Loucy (cell line): ENCODE data around the gene SRC.

Source experiments
- H2AFZ ChIP-seq: fragments of 200-600 bp; sonication (generic); 2 replicates; pipeline ENCODE4 v1.6.0; 2016; ENCODE audit warnings: antibody characterized with exemption, mild to moderate bottlenecking, low read length, moderate library complexity
- H3F3A ChIP-seq: fragments of 200-600 bp; 2 replicates; pipeline ENCODE4 v1.6.0; 2016; ENCODE audit warnings: antibody characterized with exemption, low read depth, mild to moderate bottlenecking
- H3K27me3 ChIP-seq: fragments of 200-600 bp; sonication (generic); 2 replicates; pipeline ENCODE4 v1.6.1; 2014; ENCODE audit warnings: low read length, mild to moderate bottlenecking; ENCODE audit not compliant: insufficient read depth, poor library complexity, severe bottlenecking
- H3K36me3 ChIP-seq: fragments of 200-600 bp; sonication (generic); 2 replicates; pipeline ENCODE4 v1.6.1; 2016; ENCODE audit warnings: low read length; ENCODE audit not compliant: insufficient read depth
- H3K4me1 ChIP-seq: fragments of 200-600 bp; sonication (generic); 2 replicates; pipeline ENCODE4 v1.5.1; 2014; ENCODE audit warnings: low read length, mild to moderate bottlenecking; ENCODE audit not compliant: insufficient read depth, poor library complexity, severe bottlenecking
- H3K4me2 ChIP-seq: fragments of 200-600 bp; sonication (generic); 2 replicates; pipeline ENCODE4 v1.6.0; 2014; ENCODE audit warnings: antibody characterized with exemption, low read length, low read depth, mild to moderate bottlenecking; ENCODE audit not compliant: poor library complexity, severe bottlenecking
- H3K4me3 ChIP-seq: fragments of 200-600 bp; sonication (generic); 2 replicates; pipeline ENCODE4 v1.5.1; 2014; ENCODE audit warnings: low read length, mild to moderate bottlenecking, mixed read lengths; ENCODE audit not compliant: poor library complexity, severe bottlenecking
- H3K79me2 ChIP-seq: fragments of 200-600 bp; sonication (generic); 2 replicates; pipeline ENCODE4 v1.6.1; 2014; ENCODE audit warnings: low read length; ENCODE audit not compliant: insufficient read depth
- H3K9ac ChIP-seq: fragments of 200-600 bp; sonication (generic); 2 replicates; pipeline ENCODE4 v1.6.0; 2014; ENCODE audit warnings: mild to moderate bottlenecking, low read depth, low read length, moderate library complexity; ENCODE audit not compliant: poor library complexity, severe bottlenecking
- H3K9me2 ChIP-seq: fragments of 200-600 bp; sonication (generic); replicated peaks from 2 replicates; pipeline ENCODE4 v1.6.1; 2016; ENCODE audit warnings: low read depth, low read length, mixed read lengths
- H3K9me3 ChIP-seq: fragments of 200-600 bp; sonication (generic); 2 replicates; pipeline ENCODE4 v1.6.1; 2014; ENCODE audit warnings: mild to moderate bottlenecking, antibody characterized with exemption, low read length, low read depth; ENCODE audit not compliant: insufficient read depth
- H4K20me1 ChIP-seq: fragments of 200-600 bp; sonication (generic); 2 replicates; pipeline ENCODE4 v1.6.0; 2014; ENCODE audit warnings: antibody characterized with exemption, low read length, mild to moderate bottlenecking; ENCODE audit not compliant: insufficient read depth, poor library complexity, severe bottlenecking
- CTCF ChIP-seq: fragments of 200-600 bp; sonication (generic); conservative IDR thresholded peaks from 2 replicates; pipeline ENCODE4 v1.5.1; 2014; ENCODE audit warnings: mild to moderate bottlenecking, antibody characterized with exemption, low read length
- EZH2phosphoT487 ChIP-seq: fragments of 200-600 bp; IDR thresholded peaks from 2 replicates; pipeline ENCODE4 v1.6.1; 2018; ENCODE audit warnings: antibody characterized with exemption, mild to moderate bottlenecking, moderate library complexity, borderline replicate concordance

Gene SRC

GRCh38 chr20:37353285-37353849, 7.4 kb downstream of the SRC start:
- H3K4me1 ChIP-seq: no peaks in the 10 kb centered on the region
- no peaks in the 10 kb centered on the region for H4K20me1 ChIP-seq
- H3K36me3 ChIP-seq: no peaks in the 10 kb centered on the region
- TF ChIP-seq EZH2phosphoT487 (no peak), CTCF (no peak)
- H3K9me3 ChIP-seq: no peaks in the 10 kb centered on the region
- H3K4me3 ChIP-seq: no peak overlapping the region
- H3K9me2 ChIP-seq: no peaks in the 10 kb centered on the region
- no peaks in the 10 kb centered on the region for H3F3A ChIP-seq
- H2AFZ ChIP-seq: no peak overlapping the region
- no peaks in the 10 kb centered on the region for H3K79me2 ChIP-seq
- no peak overlapping the region for H3K9ac ChIP-seq
- no peak overlapping the region for H3K4me2 ChIP-seq
- no peaks in the 10 kb centered on the region for H3K27me3 ChIP-seq

GRCh38 chr20:37354210-37355195, 8.6 kb downstream of the SRC start:
- Histone ChIP-seq H3K4me2 (no peak overlapping the region), H2AFZ (no peak overlapping the region), H3K4me1 (no peaks in the 10 kb centered on the region), H3K79me2 (no peaks in the 10 kb centered on the region), H3K9me2 (no peaks in the 10 kb centered on the region), H3K9me3 (no peaks in the 10 kb centered on the region), H4K20me1 (no peaks in the 10 kb centered on the region), H3K36me3 (no peaks in the 10 kb centered on the region), H3K27me3 (no peaks in the 10 kb centered on the region), H3K9ac (no peak overlapping the region), H3F3A (no peaks in the 10 kb centered on the region), H3K4me3 (no peak overlapping the region)
- no peak for TF ChIP-seq EZH2phosphoT487
- no peak for TF ChIP-seq CTCF

- TF ChIP-seq CTCF (no peak), EZH2phosphoT487 (no peak)
- Histone ChIP-seq H3K4me2 (no peak overlapping the region), H3K36me3 (no peaks in the 10 kb centered on the region), H3K27me3 (no peaks in the 10 kb centered on the region), H4K20me1 (no peaks in the 10 kb centered on the region), H3K9ac (no peak overlapping the region), H3K9me3 (no peaks in the 10 kb centered on the region), H3K9me2 (no peaks in the 10 kb centered on the region), H3K4me1 (no peaks in the 10 kb centered on the region), H3K79me2 (no peaks in the 10 kb centered on the region), H3K4me3 (no peak overlapping the region), H3F3A (no peaks in the 10 kb centered on the region), H2AFZ (no peak overlapping the region)
Observed at GRCh38 chr20:37355252-37356180, 9.6 kb downstream of the SRC start.
